Adrenal gland (tissue), 12 donors: ENCODE data around the gene CUEDC1. TPM values are rescaled to one million over a fixed set of nuclear protein-coding genes. Genes with fewer than 3 reads are reported as not detected.

Experiments
- DNase-seq, 7 donors: peaks; one replicate each; pipeline ENCODE4 v3.0.0-alpha.2; 2019 to 2020
- H3K27ac ChIP-seq, 5 donors: fragments of 200-600 bp; sonication (generic) in 4 of 5; 1 replicate in 3 of 5; 2 replicates in 2 of 5; pipeline versions ENCODE4 v1.5.1 to v1.8.0; 2016 to 2020; ENCODE audit warnings: mild to moderate bottlenecking in 1 of 5
- H3K27me3 ChIP-seq: fragments of 200-600 bp; 2 replicates; pipeline ENCODE4 v1.8.0; 2021
- H3K36me3 ChIP-seq, 2 donors: fragments of 200-600 bp; replicated peaks in 1 of 2; 1 replicate in 1 of 2; 2 replicates in 1 of 2; pipeline versions ENCODE4 v1.5.1 to v1.8.0; 2018 to 2022
- H3K4me1 ChIP-seq, 2 donors: fragments of 200-600 bp; replicated peaks in 1 of 2; 1 replicate in 1 of 2; 2 replicates in 1 of 2; pipeline versions ENCODE4 v1.5.1 to v1.8.0; 2018 to 2021
- H3K4me3 ChIP-seq, 4 donors: fragments of 200-600 bp; sonication (generic) in 3 of 4; one replicate each; pipeline ENCODE4 v1.5.1; 2016 to 2018
- H3K9me3 ChIP-seq, 3 donors: fragments of 200-600 bp; sonication (generic) in 1 of 3; replicated peaks in 1 of 3; 1 replicate in 2 of 3; 2 replicates in 1 of 3; pipeline versions ENCODE4 v1.5.1 to v1.8.0; 2016 to 2021
- CTCF ChIP-seq, 6 experiments: fragments of 450-650 bp in 4 of 6; fragments of 200-600 bp in 2 of 6; sonication (generic) in 1 of 6; IDR thresholded peaks; 1 replicate in 5 of 6; 2 replicates in 1 of 6; pipeline versions ENCODE4 v1.5.1 to v1.8.0; 2016 to 2021; ENCODE audit warnings: antibody characterized with exemption in 6 of 6, mild to moderate bottlenecking in 2 of 6, moderate library complexity in 1 of 6
- POLR2A ChIP-seq, 2 donors: fragments of 450-650 bp; IDR thresholded peaks; one replicate each; pipeline ENCODE4 v1.6.1; 2017; ENCODE audit warnings: antibody characterized with exemption in 2 of 2, mild to moderate bottlenecking in 2 of 2, moderate library complexity in 1 of 2
- whole genome bisulfite sequencing, 4 donors: extraction: QIAGEN DNeasy Blood & Tissue Kit in 2 of 4; methylation state at CpG; one replicate each; pipeline versions ENCODE4 v1.1.5 to v1.1.7; 2013 to 2017; 5-methylcytosine and 5-hydroxymethylcytosine counted together
- intact Hi-C, 2 donors: fragments of 100-400 bp; cut with DNase I; formaldehyde crosslinking; loops; one replicate each; pipeline versions ENCODE4 v1.14.1 to v1.15.0; 2022 to 2023
- polyA plus RNA-seq, 3 donors: library from polyadenylated mRNA; stranded (reverse); fragments of 200-250 nt in 2 of 3; fragments of 350-450 nt in 1 of 3; fragmentation: Illumina TruSeq in 1 of 3; extraction: RNeasy Lipid Tissue Mini Kit (QIAGEN cat#74804) in 1 of 3; gene quantifications; one replicate each; pipeline ENCODE4 v1.2.3, GENCODE V29; 2013 to 2014
- total RNA-seq, 9 donors: library from RNA; depleted of rRNA in 4 of 9; stranded (reverse); fragments of >200 nt in 4 of 9; fragments of 120-200 nt in 1 of 9; fragmentation: NEBNext Ultra II Directional in 1 of 9; extraction: Animal tissue kit (Norgen Biotek cat#: 25700) in 1 of 9; gene quantifications; one replicate each; pipeline versions ENCODE4 v1.1.0 to v1.2.4, GENCODE V29; 2013 to 2023
- donor health status: healthy with polysubstance abuse.
- donor health status: Bipolar disorder and iron deficiency.
- donor health status: DM: yes; HTN: yes; CAD: no.
- donor health status: DM: no; HTN: no; CAD: no.
- donor health status: DM: no; HTN: no; CAD: no.
- donor health status: DM: yes; HTN: yes; CAD: no.

The CUEDC1 gene
- total and polyA plus RNA-seq, 12 donors = 9.4 to 47.3 (median 39.0) TPM

GRCh38 chr17:57871863-57872262 lies 83.3 kb downstream of the CUEDC1 start:
- peaks cover 61 to 93% of the 10 kb centered on the region in 2 donors for H3K4me1 ChIP-seq
- peak in 1 of 2 donors; percentile 36 for TF ChIP-seq POLR2A (IDR thresholded peaks at IDR 0.05)
- TF ChIP-seq CTCF (IDR thresholded peaks at IDR 0.05) = no peak
- 43 to 61% (median 54%) methylated on average over 8 of the region's 8 CpGs for WGBS, 4 donors
- no peak overlapping the region for H3K4me3 ChIP-seq
- H3K36me3 ChIP-seq = peaks cover 0 to 10% of the 10 kb centered on the region in 2 donors
- peak overlapping the region in 4 of 5 donors; percentile 5 to 89 (median 86) for H3K27ac ChIP-seq
- intact Hi-C loops = no loop called here
- peak; percentile 67 to 88 (median 82) for DNase-seq
- no peaks in the 10 kb centered on the region for H3K27me3 ChIP-seq
- H3K9me3 ChIP-seq = no peaks in the 10 kb centered on the region

- H3K4me1 ChIP-seq = peaks cover 59 to 88% of the 10 kb centered on the region in 2 donors
- 82 to 90% (median 84%) methylated on average over 6 to 7 of the region's 7 CpGs for WGBS, 4 donors
- TF ChIP-seq POLR2A (IDR thresholded peaks at IDR 0.05) = no peak
- TF ChIP-seq CTCF (IDR thresholded peaks at IDR 0.05) = no peak
- H3K27me3 ChIP-seq = no peaks in the 10 kb centered on the region
- no peaks in the 10 kb centered on the region for H3K9me3 ChIP-seq
- no peak overlapping the region for H3K4me3 ChIP-seq
- DNase-seq = no peak
- H3K36me3 ChIP-seq = peaks cover 0 to 14% of the 10 kb centered on the region in 2 donors
- intact Hi-C loops = no loop called here
- peak overlapping the region in 4 of 5 donors; percentile 58 to 89 (median 86) for H3K27ac ChIP-seq
Observed at GRCh38 chr17:57871155-57871554, 84.1 kb downstream of the CUEDC1 start.

- Histone ChIP-seq H3K36me3 (peaks cover 0 to 18% of the 10 kb centered on the region in 2 donors), H3K27me3 (no peaks in the 10 kb centered on the region), H3K9me3 (no peaks in the 10 kb centered on the region), H3K4me1 (peaks cover 50 to 79% of the 10 kb centered on the region in 2 donors), H3K27ac (peak overlapping the region in 4 of 5 donors; percentile 58 to 94 (median 88)), H3K4me3 (no peak overlapping the region)
- intact Hi-C loops = no loop called here
- DNase-seq = no peak
- no peak for TF ChIP-seq POLR2A (IDR thresholded peaks at IDR 0.05)
Observed at GRCh38 chr17:57870283-57870635, 85.0 kb downstream of the CUEDC1 start.

- no peak overlapping the region for H3K4me3 ChIP-seq
- H3K9me3 ChIP-seq = no peaks in the 10 kb centered on the region
- peaks cover 0 to 18% of the 10 kb centered on the region in 2 donors for H3K36me3 ChIP-seq
- no peaks in the 10 kb centered on the region for H3K27me3 ChIP-seq
- 74 to 86% (median 81%) methylated on average over 8 to 9 of the region's 9 CpGs for WGBS, 4 donors
- peak overlapping the region in 4 of 5 donors; percentile 58 to 94 (median 88) for H3K27ac ChIP-seq
- intact Hi-C loops = loop anchor here in 1 of 2 donors (10.0 kb wide), 1 partner anchor 245 kb away; no protein-coding TSS in a partner anchor
- DNase-seq = peak in 6 of 7 donors; percentile 37 to 75 (median 61)
- TF ChIP-seq POLR2A (IDR thresholded peaks at IDR 0.05) (peak in 1 of 2 donors; percentile 53), CTCF (IDR thresholded peaks at IDR 0.05) (no peak)
- H3K4me1 ChIP-seq = peaks cover 45 to 74% of the 10 kb centered on the region in 2 donors
Observed at GRCh38 chr17:57869617-57870282, 85.5 kb downstream of the CUEDC1 start.
